Tibial artery (tissue), 4 donors: Measurements from ENCODE around the gene CFAP58.

ENCODE experiments used
- DNase-seq, 2 donors: peaks; one replicate each; pipeline ENCODE4 v3.0.0-alpha.2; 2019
- H3K27ac ChIP-seq, 2 donors: fragments of 200-600 bp; sonication (generic) in 1 of 2; 1 replicate in 1 of 2; 2 replicates in 1 of 2; pipeline ENCODE4 v1.5.1; 2018 to 2019; ENCODE audit warnings: mild to moderate bottlenecking in 1 of 2
- H3K27me3 ChIP-seq, 2 donors: fragments of 200-600 bp; sonication (generic) in 1 of 2; one replicate each; pipeline versions ENCODE4 v1.5.1 to v1.6.0; 2016 to 2019
- H3K36me3 ChIP-seq, 3 donors: fragments of 200-600 bp; sonication (generic) in 2 of 3; one replicate each; pipeline ENCODE4 v1.5.1; 2016 to 2019; ENCODE audit warnings: mild to moderate bottlenecking in 2 of 3
- H3K4me1 ChIP-seq, 4 donors: fragments of 200-600 bp; sonication (generic) in 2 of 4; 1 replicate in 3 of 4; 2 replicates in 1 of 4; pipeline ENCODE4 v1.5.1; 2016 to 2019
- H3K4me3 ChIP-seq, 2 donors: fragments of 200-600 bp; sonication (generic) in 1 of 2; 1 replicate in 1 of 2; 2 replicates in 1 of 2; pipeline ENCODE4 v1.5.1; 2018 to 2019; ENCODE audit warnings: mild to moderate bottlenecking in 2 of 2
- H3K9me3 ChIP-seq, 3 donors: fragments of 200-600 bp; sonication (generic) in 1 of 3; one replicate each; pipeline ENCODE4 v1.5.1; 2016 to 2019
- intact Hi-C: fragments of 100-400 bp; cut with DNase I; formaldehyde crosslinking; loops from one replicate; pipeline ENCODE4 v1.15.0; 2023; ENCODE audit warnings: low total_unique reads
- TF ChIP-seq, protein P1 (sequence below), 2 experiments: fragments of 200-600 bp in 1 of 2; fragments of 450-650 bp in 1 of 2; IDR thresholded peaks; one replicate each; pipeline ENCODE4 v1.5.1; 2017 to 2019; ENCODE audit warnings: antibody characterized with exemption in 2 of 2, mild to moderate bottlenecking in 1 of 2, moderate library complexity in 1 of 2

Gene CFAP58

DNA sequence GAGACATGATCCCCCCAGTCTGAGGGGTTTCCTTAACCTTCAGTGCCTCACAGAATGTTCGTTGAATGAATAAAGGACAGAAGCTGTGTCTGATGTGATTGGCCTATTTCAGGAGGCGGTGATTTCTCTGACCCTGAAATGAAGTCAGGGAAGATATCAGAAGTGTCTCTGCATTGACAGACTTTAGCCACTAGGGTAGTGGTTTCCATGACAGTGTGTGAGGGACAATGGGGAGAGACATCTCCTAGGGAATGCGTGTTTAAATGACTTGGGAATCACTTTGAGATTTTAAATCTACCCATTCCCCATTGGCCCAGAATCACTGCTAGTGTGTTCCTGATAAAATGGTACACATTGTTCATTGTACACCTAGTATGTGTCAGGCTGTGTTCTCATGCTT, 132.0 kb downstream of the CFAP58 start:
- Histone ChIP-seq H3K27me3 (peaks cover 0 to 3% of the 10 kb centered on the region in 2 donors), H3K27ac (no peak overlapping the region), H3K4me1 (peaks cover 0 to 6% (median 0%) of the 10 kb centered on the region in 4 donors), H3K4me3 (no peak overlapping the region), H3K9me3 (no peaks in the 10 kb centered on the region), H3K36me3 (no peaks in the 10 kb centered on the region)
- TF ChIP-seq, protein P1, sequence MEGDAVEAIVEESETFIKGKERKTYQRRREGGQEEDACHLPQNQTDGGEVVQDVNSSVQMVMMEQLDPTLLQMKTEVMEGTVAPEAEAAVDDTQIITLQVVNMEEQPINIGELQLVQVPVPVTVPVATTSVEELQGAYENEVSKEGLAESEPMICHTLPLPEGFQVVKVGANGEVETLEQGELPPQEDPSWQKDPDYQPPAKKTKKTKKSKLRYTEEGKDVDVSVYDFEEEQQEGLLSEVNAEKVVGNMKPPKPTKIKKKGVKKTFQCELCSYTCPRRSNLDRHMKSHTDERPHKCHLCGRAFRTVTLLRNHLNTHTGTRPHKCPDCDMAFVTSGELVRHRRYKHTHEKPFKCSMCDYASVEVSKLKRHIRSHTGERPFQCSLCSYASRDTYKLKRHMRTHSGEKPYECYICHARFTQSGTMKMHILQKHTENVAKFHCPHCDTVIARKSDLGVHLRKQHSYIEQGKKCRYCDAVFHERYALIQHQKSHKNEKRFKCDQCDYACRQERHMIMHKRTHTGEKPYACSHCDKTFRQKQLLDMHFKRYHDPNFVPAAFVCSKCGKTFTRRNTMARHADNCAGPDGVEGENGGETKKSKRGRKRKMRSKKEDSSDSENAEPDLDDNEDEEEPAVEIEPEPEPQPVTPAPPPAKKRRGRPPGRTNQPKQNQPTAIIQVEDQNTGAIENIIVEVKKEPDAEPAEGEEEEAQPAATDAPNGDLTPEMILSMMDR (IDR thresholded peaks at IDR 0.05): no peak
- DNase-seq: no peak
- intact Hi-C loops: no loop called here

DNA sequence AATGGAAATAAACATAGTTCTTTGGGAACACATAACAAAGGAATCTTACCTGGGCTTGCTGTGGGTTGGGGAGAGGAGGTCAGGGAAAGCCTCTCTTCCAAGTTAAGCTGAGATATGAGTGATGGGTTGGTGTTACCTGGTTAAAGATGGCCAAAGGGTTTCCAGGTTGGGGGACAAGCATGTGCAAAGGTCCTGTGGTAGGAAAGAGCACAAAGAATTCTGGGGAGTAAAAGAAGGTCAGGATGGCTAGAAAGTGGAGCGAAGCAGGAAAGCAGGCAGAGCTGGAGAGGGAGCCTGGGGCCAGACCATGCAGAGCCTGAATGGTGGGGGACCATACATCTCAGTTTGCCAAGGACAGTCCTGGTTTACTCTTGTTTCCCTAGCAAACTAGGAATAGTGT, 133.2 kb downstream of the CFAP58 start:
- Histone ChIP-seq H3K4me3 (no peak overlapping the region), H3K9me3 (no peaks in the 10 kb centered on the region), H3K36me3 (no peaks in the 10 kb centered on the region), H3K4me1 (peaks cover 0 to 6% (median 0%) of the 10 kb centered on the region in 4 donors), H3K27me3 (peaks cover 0 to 3% of the 10 kb centered on the region in 2 donors), H3K27ac (no peak overlapping the region)
- TF ChIP-seq, protein P1 (IDR thresholded peaks at IDR 0.05): no peak
- no peak for DNase-seq
- intact Hi-C loops: no loop called here

DNA sequence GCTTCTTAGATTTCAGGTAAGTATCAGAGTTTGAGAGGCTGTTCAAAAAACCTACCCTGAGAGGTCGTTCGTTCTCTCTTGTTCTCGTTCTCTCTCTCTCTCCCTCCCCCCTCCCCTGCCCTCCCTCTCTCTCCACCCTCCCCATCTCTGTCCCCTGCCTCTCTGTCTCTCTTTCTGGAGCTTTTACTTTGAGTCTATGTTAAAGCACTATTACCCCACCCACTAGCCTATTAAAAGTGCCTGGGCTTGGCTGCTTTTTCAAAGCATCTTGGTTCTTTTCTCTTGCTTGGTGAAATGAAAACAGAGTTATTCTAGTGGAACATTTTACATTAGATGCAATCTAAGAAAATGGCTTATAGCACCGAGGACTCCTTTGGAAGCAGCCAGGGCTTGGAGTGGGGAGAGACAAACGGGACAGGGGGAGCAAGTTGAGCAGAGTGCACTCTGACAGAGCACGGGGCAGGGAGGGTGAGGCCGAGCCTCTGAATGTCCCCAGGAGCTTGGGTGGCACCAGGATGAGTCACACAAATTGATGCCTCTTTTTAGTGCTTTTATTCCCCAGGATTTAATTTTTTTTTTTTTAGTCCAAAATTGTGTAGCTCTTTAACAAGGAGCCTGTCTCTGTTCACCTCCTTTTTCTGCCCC, 134.3 kb downstream of the CFAP58 start:
- no peaks in the 10 kb centered on the region for H3K36me3 ChIP-seq
- no peak for DNase-seq
- intact Hi-C loops: no loop called here
- H3K27me3 ChIP-seq: peaks cover 0 to 3% of the 10 kb centered on the region in 2 donors
- H3K4me3 ChIP-seq: no peak overlapping the region
- no peaks in the 10 kb centered on the region for H3K9me3 ChIP-seq
- H3K4me1 ChIP-seq: peaks cover 0 to 6% (median 2%) of the 10 kb centered on the region in 4 donors
- H3K27ac ChIP-seq: no peak overlapping the region
- TF ChIP-seq, protein P1 (IDR thresholded peaks at IDR 0.05): no peak

DNA sequence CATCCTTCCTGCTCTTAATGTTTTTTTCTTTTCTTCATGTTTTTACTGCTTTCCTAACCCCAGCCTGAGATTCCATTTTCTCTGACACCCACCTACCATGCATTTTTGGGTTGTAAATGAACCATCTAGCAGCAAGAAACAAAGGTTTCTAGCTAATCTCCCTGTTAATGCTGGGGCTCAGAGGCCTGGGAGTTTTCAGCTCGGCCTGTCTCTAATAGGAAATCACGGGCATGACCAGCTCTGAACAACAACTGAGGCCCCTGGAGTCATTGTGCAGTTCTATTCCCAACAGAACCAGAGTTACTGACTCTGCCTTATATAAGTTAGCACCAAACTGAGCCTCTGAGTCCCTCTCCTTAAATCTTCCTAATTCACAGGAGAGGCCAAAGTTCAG, 134.8 kb downstream of the CFAP58 start:
- no peak overlapping the region for H3K4me3 ChIP-seq
- H3K27ac ChIP-seq: no peak overlapping the region
- no peaks in the 10 kb centered on the region for H3K36me3 ChIP-seq
- no peak for DNase-seq
- H3K27me3 ChIP-seq: peaks cover 0 to 2% of the 10 kb centered on the region in 2 donors
- no peaks in the 10 kb centered on the region for H3K9me3 ChIP-seq
- peaks cover 0 to 9% (median 3%) of the 10 kb centered on the region in 4 donors for H3K4me1 ChIP-seq
- TF ChIP-seq, protein P1 (IDR thresholded peaks at IDR 0.05): no peak
- intact Hi-C loops: no loop called here

DNA sequence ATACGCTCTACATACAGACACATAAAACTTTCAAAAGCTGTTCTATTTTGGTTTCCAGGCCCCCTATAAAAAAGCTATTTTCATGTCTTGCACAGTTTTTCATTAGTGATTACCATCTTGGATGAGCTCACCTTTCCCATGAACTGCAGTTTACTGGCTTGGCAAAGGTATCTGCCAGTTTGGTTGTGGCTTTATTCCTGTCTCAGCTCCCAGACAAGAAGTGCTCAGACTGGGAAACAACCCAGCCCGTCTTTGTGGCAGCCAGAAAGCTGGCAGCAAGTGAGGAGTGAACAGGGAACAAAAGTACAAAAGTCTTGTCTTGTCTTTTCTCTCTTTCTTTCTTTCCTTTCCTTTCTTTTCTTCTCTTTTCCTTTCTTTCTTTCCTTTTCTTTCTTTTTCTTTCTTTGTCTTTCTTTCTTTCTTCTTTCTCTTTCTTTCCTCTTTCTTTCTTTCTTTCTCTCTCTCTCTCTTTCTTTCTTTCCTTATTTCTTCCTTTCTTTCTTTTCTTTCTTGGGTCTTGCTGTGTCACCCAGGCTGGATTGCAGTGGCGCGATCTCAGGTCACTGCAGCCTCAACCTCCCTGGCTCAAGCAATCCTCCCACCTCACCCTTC, 138.8 kb downstream of the CFAP58 start:
- Histone ChIP-seq H3K27ac (no peak overlapping the region), H3K27me3 (no peaks in the 10 kb centered on the region), H3K4me3 (no peak overlapping the region), H3K4me1 (peaks cover 0 to 11% (median 3%) of the 10 kb centered on the region in 4 donors), H3K9me3 (no peaks in the 10 kb centered on the region), H3K36me3 (no peaks in the 10 kb centered on the region)
- intact Hi-C loops: no loop called here
- TF ChIP-seq, protein P1 (IDR thresholded peaks at IDR 0.05): no peak
- DNase-seq: no peak
